A549 (cell line): ENCODE data around the gene GABARAP. TPM values are rescaled to one million over a fixed set of nuclear protein-coding genes. Genes with fewer than 3 reads are reported as not detected.

Experiments
- ATAC-seq, 2 experiments: fragments of 200-7000 bp in 1 of 2; fragments of >200 bp in 1 of 2; cut with Nextera tagmentation in 1 of 2; cut with Tn5 transposase in 1 of 2; 3 replicates each; pipeline versions ENCODE4 v1.8.0 to v1.9.1; 2018 to 2020; ENCODE audit warnings: mild to moderate bottlenecking in 1 of 2, moderate library complexity in 1 of 2
- CTCF ChIA-PET: fragments of 300-600 bp; sonication (Branson Sonifier 250); formaldehyde crosslinking; extraction: SDS; loops from one replicate; lab custom pipeline; 2021; ENCODE audit warnings: antibody characterized with exemption, inconsistent platforms; lab: Yijun Ruan, JAX
- POLR2A ChIA-PET: fragments of 350-600 bp; formaldehyde crosslinking; extraction: SDS; loops from one replicate; lab custom pipeline; 2021; ENCODE audit warnings: antibody characterized with exemption, inconsistent platforms; lab: Yijun Ruan, JAX
- DNase-seq, 2 experiments: peaks; one replicate each; pipeline versions ENCODE4 v3.0.0 to v3.0.0-alpha.2; 2011 to 2016; ENCODE audit warnings: low read depth in 1 of 2, low spot score in 1 of 2
- FAIRE-seq: peaks from 2 replicates; lab custom pipeline; 2011; peaks lifted over from hg19 to GRCh38; lab: Jason Lieb, UNC
- H3K27ac ChIP-seq, 2 experiments: fragments of >200 bp; sonication (Bioruptor Twin); formaldehyde crosslinking; 3 replicates each; pipeline ENCODE4 v1.5.1; 2016 to 2017
- H3K4me1 ChIP-seq: fragments of >200 bp; sonication (Bioruptor Twin); formaldehyde crosslinking; 3 replicates; pipeline ENCODE4 v1.6.1; 2016
- H3K4me2 ChIP-seq: fragments of >200 bp; sonication (Bioruptor Twin); formaldehyde crosslinking; 3 replicates; pipeline ENCODE4 v1.6.1; 2016
- H3K4me3 ChIP-seq: fragments of >200 bp; sonication (Bioruptor Twin); formaldehyde crosslinking; 3 replicates; pipeline ENCODE4 v1.5.1; 2016
- H3K9me3 ChIP-seq: fragments of >200 bp; sonication (Bioruptor Twin); formaldehyde crosslinking; 3 replicates; pipeline ENCODE4 v1.6.1; 2016
- CBX2 ChIP-seq: fragments of 200-600 bp; sonication (generic); IDR thresholded peaks from 2 replicates; pipeline ENCODE4 v1.6.1; 2016; ENCODE audit warnings: low read depth, mild to moderate bottlenecking, borderline replicate concordance
- CEBPB ChIP-seq, 2 experiments: fragments of >200 bp in 1 of 2; sonication (Bioruptor Twin) in 1 of 2; formaldehyde crosslinking in 1 of 2; IDR thresholded peaks; 2 replicates each; pipeline ENCODE4 v1.6.1; 2012 to 2016
- CHD4 ChIP-seq: fragments of 200-600 bp; sonication (generic); IDR thresholded peaks from 2 replicates; pipeline ENCODE4 v1.6.1; 2016; ENCODE audit warnings: antibody characterized with exemption, mild to moderate bottlenecking, borderline replicate concordance
- EP300 ChIP-seq, 2 experiments: fragments of >200 bp; sonication (Bioruptor Twin); formaldehyde crosslinking; IDR thresholded peaks; 2 replicates in 1 of 2; 3 replicates in 1 of 2; pipeline ENCODE4 v1.6.1; 2016 to 2017
- HEYL ChIP-seq: fragments of 250-450 bp; sonication (Bioruptor Pico); IDR thresholded peaks from 2 replicates; pipeline ENCODE4 v1.8.0; 2021; ENCODE audit warnings: mild to moderate bottlenecking, moderate library complexity
- HOXA7 ChIP-seq: fragments of 250-450 bp; sonication (Bioruptor Pico); IDR thresholded peaks from 2 replicates; pipeline ENCODE4 v1.5.0; 2020; ENCODE audit warnings: mild to moderate bottlenecking, moderate library complexity
- HOXB13 ChIP-seq: fragments of 250-450 bp; sonication (Bioruptor Pico); IDR thresholded peaks from 2 replicates; pipeline ENCODE4 v1.5.0; 2020; ENCODE audit warnings: low read depth, mild to moderate bottlenecking, moderate library complexity
- HOXB5 ChIP-seq: fragments of 250-450 bp; sonication (Bioruptor Pico); IDR thresholded peaks from 2 replicates; pipeline ENCODE4 v1.5.0; 2020; ENCODE audit warnings: mild to moderate bottlenecking, moderate library complexity
- JUN ChIP-seq, 2 experiments: fragments of >200 bp; sonication (Bioruptor Twin); formaldehyde crosslinking; IDR thresholded peaks; 2 replicates in 1 of 2; 3 replicates in 1 of 2; pipeline ENCODE4 v1.6.1; 2016 to 2017
- JUNB ChIP-seq: fragments of >200 bp; sonication (Bioruptor Twin); formaldehyde crosslinking; IDR thresholded peaks from 2 replicates; pipeline ENCODE4 v1.6.1; 2016
- KDM5A ChIP-seq: fragments of 200-600 bp; sonication (generic); IDR thresholded peaks from 2 replicates; pipeline ENCODE4 v1.6.1; 2016; ENCODE audit warnings: antibody characterized with exemption, mild to moderate bottlenecking
- NFE2L2 ChIP-seq: fragments of 150-350 bp; conservative IDR thresholded peaks from 2 replicates; pipeline ENCODE4 v1.6.1; 2014; ENCODE audit warnings: low read length
- NPAS2 ChIP-seq: fragments of 250-450 bp; sonication (Bioruptor Pico); IDR thresholded peaks from 2 replicates; pipeline ENCODE4 v1.8.0; 2022; ENCODE audit warnings: mild to moderate bottlenecking, moderate library complexity, borderline replicate concordance
- PHF8 ChIP-seq: fragments of 200-600 bp; sonication (generic); IDR thresholded peaks from 2 replicates; pipeline ENCODE4 v1.6.1; 2016; ENCODE audit warnings: low read depth, mild to moderate bottlenecking, antibody characterized with exemption, moderate library complexity, borderline replicate concordance
- POLR2AphosphoS2 ChIP-seq: conservative IDR thresholded peaks from 2 replicates; pipeline ENCODE4 v1.6.1; 2012; ENCODE audit warnings: low read length, improper control_type of control experiment, inconsistent platforms
- RAD21 ChIP-seq, 2 experiments: fragments of >200 bp in 1 of 2; sonication (Bioruptor Twin) in 1 of 2; formaldehyde crosslinking in 1 of 2; IDR thresholded peaks in 1 of 2; conservative IDR thresholded peaks in 1 of 2; 2 replicates in 1 of 2; 3 replicates in 1 of 2; pipeline ENCODE4 v1.6.1; 2012 to 2018; ENCODE audit warnings: inconsistent platforms in 1 of 2
- RCOR1 ChIP-seq: fragments of 150-350 bp; IDR thresholded peaks from 2 replicates; pipeline ENCODE4 v1.6.1; 2014; ENCODE audit warnings: antibody characterized with exemption, low read length, low read depth
- RFX5 ChIP-seq: fragments of 450-650 bp; IDR thresholded peaks from 2 replicates; pipeline ENCODE4 v1.7.1; 2014; ENCODE audit warnings: antibody characterized with exemption, mild to moderate bottlenecking, moderate library complexity
- TFCP2L1 ChIP-seq: fragments of 250-450 bp; sonication (Bioruptor Pico); IDR thresholded peaks from 2 replicates; pipeline ENCODE4 v1.5.0; 2021; ENCODE audit warnings: mild to moderate bottlenecking
- TP53 ChIP-seq: fragments of 250-450 bp; sonication (Bioruptor Pico); IDR thresholded peaks from 2 replicates; pipeline ENCODE4 v1.5.0; 2021; ENCODE audit warnings: mild to moderate bottlenecking, moderate library complexity
- ZC3H11A ChIP-seq: fragments of 450-650 bp; IDR thresholded peaks from 2 replicates; pipeline ENCODE4 v1.6.1; 2014; ENCODE audit warnings: antibody characterized with exemption, mild to moderate bottlenecking
- ZFP36 ChIP-seq: fragments of 450-650 bp; IDR thresholded peaks from 2 replicates; pipeline ENCODE4 v1.6.1; 2014; ENCODE audit warnings: borderline replicate concordance; ENCODE audit not compliant: partially characterized antibody
- ZSCAN20 ChIP-seq: fragments of 250-450 bp; sonication (Bioruptor Pico); IDR thresholded peaks from 2 replicates; pipeline ENCODE4 v1.8.0; 2022; ENCODE audit warnings: mild to moderate bottlenecking, moderate library complexity
- WGBS: methylation state at CpG from one replicate; pipeline ENCODE4 v1.1.6; 2017; ENCODE audit errors: missing lambda C conversion rate; 5-methylcytosine and 5-hydroxymethylcytosine counted together
- polyA plus RNA-seq, 4 experiments: library from polyadenylated mRNA; depleted of rRNA in 3 of 4; stranded (reverse); fragments of >200 nt; fragmentation: RNase III in 1 of 4; extraction: RNeasy Plus Mini Kit Qiagen cat#74134 plus additional on column Dnase treatment in 1 of 4; gene quantifications; 2 replicates in 3 of 4; 3 replicates in 1 of 4; pipeline ENCODE4 v1.2.3, GENCODE V29; 2011 to 2017
- TF ChIP-seq, protein P1 (sequence below): fragments of 250-450 bp; sonication (Bioruptor Pico); IDR thresholded peaks from 2 replicates; pipeline ENCODE4 v1.5.0; 2020; ENCODE audit warnings: low read depth, mild to moderate bottlenecking, moderate library complexity
- TF ChIP-seq, protein P2 (sequence below): fragments of 250-450 bp; sonication (Bioruptor Pico); IDR thresholded peaks from 2 replicates; pipeline ENCODE4 v1.5.0; 2021; ENCODE audit warnings: mild to moderate bottlenecking, moderate library complexity, borderline replicate concordance
- TF ChIP-seq, protein P3 (sequence below): fragments of >200 bp; sonication (Bioruptor Twin); formaldehyde crosslinking; IDR thresholded peaks from 2 replicates; pipeline ENCODE4 v1.6.1; 2016
- TF ChIP-seq, protein P4 (sequence below): IDR thresholded peaks from 2 replicates; pipeline ENCODE4 v1.6.1; 2012; ENCODE audit warnings: low read depth, borderline replicate concordance
- TF ChIP-seq, protein P5 (sequence below): IDR thresholded peaks from 2 replicates; pipeline ENCODE4 v1.6.1; 2012
- TF ChIP-seq, protein P6 (sequence below): IDR thresholded peaks from 2 replicates; pipeline ENCODE4 v1.6.1; 2012
- TF ChIP-seq, protein P7 (sequence below): fragments of >200 bp; sonication (Bioruptor Twin); formaldehyde crosslinking; IDR thresholded peaks from 3 replicates; pipeline ENCODE4 v1.5.1; 2016

GABARAP gene
- polyA plus RNA-seq, 2 of the 4 experiments (the other 2 are of a cell fraction), result 399 to 504 TPM

DNA sequence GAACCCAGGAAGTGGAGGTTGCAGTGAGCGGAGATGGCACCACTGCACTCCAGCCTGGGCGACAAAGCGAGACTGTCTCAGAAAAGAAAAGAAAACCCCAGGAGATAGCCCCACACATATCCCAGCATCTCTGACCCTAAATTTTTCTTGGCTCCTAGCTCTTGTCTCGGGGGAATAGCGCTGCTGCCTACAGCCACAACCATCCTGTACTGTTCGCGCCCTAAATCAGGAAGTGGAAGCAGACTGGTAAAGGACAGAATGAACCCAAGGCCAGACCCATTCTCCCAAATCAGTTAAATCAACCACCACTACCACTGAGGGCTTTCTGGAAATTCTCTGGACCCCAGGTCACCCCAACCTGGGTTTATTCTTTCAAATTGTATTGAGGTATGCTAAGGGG, 7.6 kb upstream of the GABARAP start:
- DNase-seq, result no peak
- Histone ChIP-seq H3K27ac (peak overlapping the region; percentile 96 to 99; a peak in 5 of 6 replicates), H3K9me3 (no peaks in the 10 kb centered on the region), H3K4me2 (peak overlapping the region; percentile 93), H3K4me1 (peaks cover 28% of the 10 kb centered on the region), H3K4me3 (peak overlapping the region; percentile 99)
- ChIA-PET POLR2A (no interaction called here), CTCF (interaction anchor here (0.8 to 4.6 kb wide), 8 partner anchors 10 to 204 kb away, joined by 3 to 29 read pairs (median 4); partner anchors contain the start of gene SLC2A4)
- no peak for ATAC-seq
- TF ChIP-seq JUN (IDR thresholded peaks at IDR 0.05), result no peak
- TF ChIP-seq TFCP2L1 (CRISPR knock-in tag), result no peak
- no peak for TF ChIP-seq TP53 (CRISPR knock-in tag)
- TF ChIP-seq JUNB, result no peak
- no peak for TF ChIP-seq POLR2AphosphoS2
- TF ChIP-seq, protein P1, sequence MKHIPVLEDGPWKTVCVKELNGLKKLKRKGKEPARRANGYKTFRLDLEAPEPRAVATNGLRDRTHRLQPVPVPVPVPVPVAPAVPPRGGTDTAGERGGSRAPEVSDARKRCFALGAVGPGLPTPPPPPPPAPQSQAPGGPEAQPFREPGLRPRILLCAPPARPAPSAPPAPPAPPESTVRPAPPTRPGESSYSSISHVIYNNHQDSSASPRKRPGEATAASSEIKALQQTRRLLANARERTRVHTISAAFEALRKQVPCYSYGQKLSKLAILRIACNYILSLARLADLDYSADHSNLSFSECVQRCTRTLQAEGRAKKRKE (CRISPR knock-in tag), result no peak
- TF ChIP-seq RAD21 (conservative IDR thresholded peaks at IDR 0.05 in 1 of 2, IDR thresholded peaks at IDR 0.05 in 1 of 2), result no peak
- no peak for TF ChIP-seq NFE2L2
- TF ChIP-seq HOXA7 (CRISPR knock-in tag), result no peak
- TF ChIP-seq, protein P2, sequence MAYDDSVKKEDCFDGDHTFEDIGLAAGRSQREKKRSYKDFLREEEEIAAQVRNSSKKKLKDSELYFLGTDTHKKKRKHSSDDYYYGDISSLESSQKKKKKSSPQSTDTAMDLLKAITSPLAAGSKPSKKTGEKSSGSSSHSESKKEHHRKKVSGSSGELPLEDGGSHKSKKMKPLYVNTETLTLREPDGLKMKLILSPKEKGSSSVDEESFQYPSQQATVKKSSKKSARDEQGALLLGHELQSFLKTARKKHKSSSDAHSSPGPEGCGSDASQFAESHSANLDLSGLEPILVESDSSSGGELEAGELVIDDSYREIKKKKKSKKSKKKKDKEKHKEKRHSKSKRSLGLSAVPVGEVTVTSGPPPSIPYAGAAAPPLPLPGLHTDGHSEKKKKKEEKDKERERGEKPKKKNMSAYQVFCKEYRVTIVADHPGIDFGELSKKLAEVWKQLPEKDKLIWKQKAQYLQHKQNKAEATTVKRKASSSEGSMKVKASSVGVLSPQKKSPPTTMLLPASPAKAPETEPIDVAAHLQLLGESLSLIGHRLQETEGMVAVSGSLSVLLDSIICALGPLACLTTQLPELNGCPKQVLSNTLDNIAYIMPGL (CRISPR knock-in tag), result no peak
- TF ChIP-seq CBX2, result no peak
- no peak for TF ChIP-seq KDM5A
- no peak for TF ChIP-seq ZFP36
- no peak for TF ChIP-seq ZSCAN20 (CRISPR knock-in tag)
- TF ChIP-seq, protein P3, sequence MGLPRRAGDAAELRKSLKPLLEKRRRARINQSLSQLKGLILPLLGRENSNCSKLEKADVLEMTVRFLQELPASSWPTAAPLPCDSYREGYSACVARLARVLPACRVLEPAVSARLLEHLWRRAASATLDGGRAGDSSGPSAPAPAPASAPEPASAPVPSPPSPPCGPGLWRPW, result no peak
- no peak for TF ChIP-seq PHF8
- no peak for TF ChIP-seq RFX5
- TF ChIP-seq NPAS2 (CRISPR knock-in tag), result no peak
- no peak for TF ChIP-seq EP300 (IDR thresholded peaks at IDR 0.05)
- no peak for FAIRE-seq
- WGBS, result 92% methylated on average over 7 of the region's 7 CpGs

DNA sequence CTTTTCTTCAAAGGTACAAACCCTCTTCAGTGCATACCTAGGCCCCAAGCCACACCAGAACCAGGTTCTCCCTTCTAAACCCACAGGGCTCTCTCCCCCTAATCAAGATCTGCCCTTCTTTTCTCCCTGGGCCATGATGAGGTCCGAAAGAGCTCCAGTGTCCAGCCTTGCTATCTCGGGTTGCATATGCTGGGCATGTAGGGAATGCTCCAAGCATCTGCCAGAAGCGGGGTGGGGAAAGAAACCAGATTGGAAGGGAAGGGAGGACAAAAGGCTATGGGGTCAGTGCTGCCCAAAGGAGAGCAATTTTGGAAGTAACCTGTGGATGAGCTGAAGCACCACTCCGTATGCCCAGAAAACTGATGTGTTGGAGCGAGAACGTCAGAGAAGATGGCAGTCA, 7.0 kb upstream of the GABARAP start:
- Histone ChIP-seq H3K4me3 (no peak overlapping the region), H3K9me3 (no peaks in the 10 kb centered on the region), H3K4me2 (peak overlapping the region; percentile 93), H3K27ac (peak overlapping the region in 1 of 2 experiments; percentile 2; a peak in 1 of 6 replicates), H3K4me1 (peaks cover 28% of the 10 kb centered on the region)
- ATAC-seq, result no peak
- no peak for DNase-seq
- WGBS, result 88% methylated on average over 6 of the region's 6 CpGs
- CTCF ChIA-PET, result interaction anchor here (0.8 to 4.6 kb wide), 8 partner anchors 8 to 204 kb away, joined by 3 to 29 read pairs (median 4); partner anchors contain the start of gene SLC2A4
- TF ChIP-seq CHD4 (no peak), TP53 (CRISPR knock-in tag) (no peak), RCOR1 (no peak), CEBPB (IDR thresholded peaks at IDR 0.05) (no peak), JUNB (no peak), HOXB5 (CRISPR knock-in tag) (no peak), HOXB13 (CRISPR knock-in tag) (no peak), HEYL (CRISPR knock-in tag) (no peak), ZC3H11A (no peak)
- TF ChIP-seq, protein P4, sequence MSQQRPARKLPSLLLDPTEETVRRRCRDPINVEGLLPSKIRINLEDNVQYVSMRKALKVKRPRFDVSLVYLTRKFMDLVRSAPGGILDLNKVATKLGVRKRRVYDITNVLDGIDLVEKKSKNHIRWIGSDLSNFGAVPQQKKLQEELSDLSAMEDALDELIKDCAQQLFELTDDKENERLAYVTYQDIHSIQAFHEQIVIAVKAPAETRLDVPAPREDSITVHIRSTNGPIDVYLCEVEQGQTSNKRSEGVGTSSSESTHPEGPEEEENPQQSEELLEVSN, result no peak
- TF ChIP-seq, protein P5, sequence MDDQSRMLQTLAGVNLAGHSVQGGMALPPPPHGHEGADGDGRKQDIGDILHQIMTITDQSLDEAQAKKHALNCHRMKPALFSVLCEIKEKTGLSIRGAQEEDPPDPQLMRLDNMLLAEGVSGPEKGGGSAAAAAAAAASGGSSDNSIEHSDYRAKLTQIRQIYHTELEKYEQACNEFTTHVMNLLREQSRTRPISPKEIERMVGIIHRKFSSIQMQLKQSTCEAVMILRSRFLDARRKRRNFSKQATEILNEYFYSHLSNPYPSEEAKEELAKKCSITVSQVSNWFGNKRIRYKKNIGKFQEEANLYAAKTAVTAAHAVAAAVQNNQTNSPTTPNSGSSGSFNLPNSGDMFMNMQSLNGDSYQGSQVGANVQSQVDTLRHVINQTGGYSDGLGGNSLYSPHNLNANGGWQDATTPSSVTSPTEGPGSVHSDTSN, result no peak
- TF ChIP-seq, protein P6, sequence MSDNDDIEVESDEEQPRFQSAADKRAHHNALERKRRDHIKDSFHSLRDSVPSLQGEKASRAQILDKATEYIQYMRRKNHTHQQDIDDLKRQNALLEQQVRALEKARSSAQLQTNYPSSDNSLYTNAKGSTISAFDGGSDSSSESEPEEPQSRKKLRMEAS, result no peak
- TF ChIP-seq, protein P7, sequence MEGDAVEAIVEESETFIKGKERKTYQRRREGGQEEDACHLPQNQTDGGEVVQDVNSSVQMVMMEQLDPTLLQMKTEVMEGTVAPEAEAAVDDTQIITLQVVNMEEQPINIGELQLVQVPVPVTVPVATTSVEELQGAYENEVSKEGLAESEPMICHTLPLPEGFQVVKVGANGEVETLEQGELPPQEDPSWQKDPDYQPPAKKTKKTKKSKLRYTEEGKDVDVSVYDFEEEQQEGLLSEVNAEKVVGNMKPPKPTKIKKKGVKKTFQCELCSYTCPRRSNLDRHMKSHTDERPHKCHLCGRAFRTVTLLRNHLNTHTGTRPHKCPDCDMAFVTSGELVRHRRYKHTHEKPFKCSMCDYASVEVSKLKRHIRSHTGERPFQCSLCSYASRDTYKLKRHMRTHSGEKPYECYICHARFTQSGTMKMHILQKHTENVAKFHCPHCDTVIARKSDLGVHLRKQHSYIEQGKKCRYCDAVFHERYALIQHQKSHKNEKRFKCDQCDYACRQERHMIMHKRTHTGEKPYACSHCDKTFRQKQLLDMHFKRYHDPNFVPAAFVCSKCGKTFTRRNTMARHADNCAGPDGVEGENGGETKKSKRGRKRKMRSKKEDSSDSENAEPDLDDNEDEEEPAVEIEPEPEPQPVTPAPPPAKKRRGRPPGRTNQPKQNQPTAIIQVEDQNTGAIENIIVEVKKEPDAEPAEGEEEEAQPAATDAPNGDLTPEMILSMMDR, result no peak
- TF ChIP-seq, all 56 proteins: peak for 0
- POLR2A ChIA-PET, result no interaction called here
- FAIRE-seq, result no peak
